Activated naive CD4-positive, alpha-beta T cell treated with anti-CD3 and anti-CD28 coated beads, Interleukin-2, amount 50 U/mL, for 72 hours (primary cell): ENCODE measurements around the gene TBC1D8B. TPM values are rescaled to one million over a fixed set of nuclear protein-coding genes. Genes with fewer than 3 reads are reported as not detected.

ENCODE experiments used
- ATAC-seq, 2 donors: fragments of 150-1000 bp; cut with Tn5 transposase; 2 replicates each; pipeline ENCODE4 v1.10.0; 2021; ENCODE audit warnings: mild to moderate bottlenecking in 2 of 2, moderate library complexity in 2 of 2
- DNase-seq, 2 donors: peaks; one replicate each; pipeline ENCODE4 v3.0.0; 2021 to 2022; ENCODE audit warnings: low spot score in 2 of 2
- H3K27ac Mint-ChIP-seq, 2 donors: one replicate each; pipeline ENCODE4 v1.8.0; 2022; ENCODE audit warnings: mild to moderate bottlenecking in 2 of 2, mixed read lengths in 2 of 2
- H3K36me3 Mint-ChIP-seq, 2 donors: one replicate each; pipeline ENCODE4 v1.8.0; 2022; ENCODE audit warnings: mixed read lengths in 2 of 2
- H3K9me3 Mint-ChIP-seq, 2 donors: one replicate each; pipeline ENCODE4 v1.8.0; 2022; ENCODE audit warnings: mixed read lengths in 2 of 2
- total RNA-seq, 2 donors: library from RNA; stranded (reverse); gene quantifications; one replicate each; pipeline ENCODE4 v1.2.3, GENCODE V29; 2022

The TBC1D8B gene
- total RNA-seq, 2 donors from 2014 or later = 0.18 to 2.3 TPM

- no peak overlapping the region for H3K27ac Mint-ChIP-seq
- H3K36me3 Mint-ChIP-seq = no peaks in the 10 kb centered on the region
- H3K9me3 Mint-ChIP-seq = no peaks in the 10 kb centered on the region
- DNase-seq = no peak
- no peak for ATAC-seq
Observed at GRCh38 chrX:106889468-106889867, 87.0 kb downstream of the TBC1D8B start.

DNA sequence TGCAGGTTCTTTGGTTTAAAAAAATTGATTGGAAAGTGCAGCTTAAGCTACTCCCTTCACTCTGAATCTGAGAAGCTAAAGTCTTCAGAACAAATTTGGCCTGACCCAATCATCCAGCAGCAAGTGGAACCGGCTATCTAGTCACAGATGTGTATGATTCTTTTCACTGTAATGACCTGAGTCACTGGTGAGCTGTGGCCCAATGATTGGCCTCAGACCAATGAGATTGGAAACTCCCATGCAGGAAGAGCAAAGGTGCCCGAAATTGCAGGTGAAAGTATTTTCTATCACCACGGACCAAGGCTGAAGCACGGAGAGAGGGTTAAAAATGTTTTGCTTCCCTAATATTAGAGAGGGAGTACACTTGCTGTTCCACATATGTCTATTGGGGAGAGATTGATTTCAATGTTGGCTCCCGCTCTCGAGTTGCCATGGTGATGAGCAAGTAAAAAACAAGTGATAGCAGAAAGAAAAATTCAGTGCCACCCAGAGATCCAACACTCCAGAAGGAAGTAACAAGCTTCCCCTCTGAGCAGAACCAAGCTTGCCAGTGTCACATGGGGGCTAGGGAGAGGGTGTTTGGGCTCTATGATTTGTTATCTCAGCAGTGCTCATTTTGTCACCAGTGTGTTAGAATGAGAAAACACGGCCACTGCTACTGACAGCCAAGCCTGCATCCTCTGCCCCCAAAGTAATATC, 89.4 kb downstream of the TBC1D8B start:
- H3K36me3 Mint-ChIP-seq = no peaks in the 10 kb centered on the region
- ATAC-seq (no peak), DNase-seq (no peak)
- no peaks in the 10 kb centered on the region for H3K9me3 Mint-ChIP-seq
- H3K27ac Mint-ChIP-seq = no peak overlapping the region

DNA sequence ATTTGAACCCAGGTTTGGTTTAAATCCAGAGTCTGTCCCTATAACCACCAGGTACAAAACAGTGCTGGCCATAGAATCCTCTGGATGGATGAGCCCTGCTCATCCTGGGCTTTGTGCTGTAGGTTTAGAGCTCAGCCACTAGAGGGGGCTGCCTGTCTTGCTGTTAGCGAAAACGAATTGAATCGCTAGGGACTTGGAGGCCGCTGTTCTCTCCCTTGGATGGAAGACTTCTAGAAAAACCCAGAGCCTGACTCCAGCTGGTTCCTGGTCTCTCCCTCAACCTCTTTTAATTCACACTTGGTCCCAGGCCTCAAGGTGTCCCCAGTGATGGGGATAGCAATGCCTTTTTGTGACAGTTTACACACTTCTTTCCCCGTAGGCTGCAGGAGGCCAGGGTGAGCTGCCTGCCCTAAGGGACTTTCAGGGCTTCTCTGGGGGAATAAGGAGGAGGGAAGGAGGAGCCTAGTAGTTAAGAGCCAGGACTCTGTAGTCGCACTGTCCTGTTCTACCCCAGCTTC, 92.0 kb downstream of the TBC1D8B start:
- Mint-ChIP-seq H3K9me3 (no peaks in the 10 kb centered on the region), H3K27ac (no peak overlapping the region), H3K36me3 (no peaks in the 10 kb centered on the region)
- ATAC-seq (peak; percentile 64 to 73), DNase-seq (peak in 1 of 2 donors; percentile 49)

DNA sequence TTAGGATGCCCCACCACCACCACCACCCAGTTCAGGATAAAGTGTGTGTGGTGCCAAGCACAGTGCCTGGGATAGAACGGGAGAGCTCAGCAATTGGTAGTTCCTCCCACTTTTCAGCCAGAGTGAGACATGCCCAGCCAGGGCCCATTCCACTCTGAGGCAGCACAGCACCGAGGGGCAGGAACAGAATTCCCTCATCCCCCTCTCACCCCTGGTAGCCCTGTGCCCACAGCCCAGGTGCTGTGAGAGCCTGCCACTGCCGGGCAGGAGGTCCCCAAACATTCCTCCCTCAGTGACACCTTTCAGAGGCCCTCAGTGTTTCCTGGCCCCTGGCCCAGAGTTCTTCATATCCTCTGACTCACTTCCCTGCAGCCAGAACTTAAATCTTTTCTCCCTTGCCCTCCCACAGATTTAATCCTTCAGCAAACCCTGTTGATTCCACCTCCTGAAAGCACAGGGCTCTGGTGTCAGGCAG, 92.5 kb downstream of the TBC1D8B start:
- peak overlapping the region in 1 of 2 donors; percentile 72 for H3K27ac Mint-ChIP-seq
- no peaks in the 10 kb centered on the region for H3K9me3 Mint-ChIP-seq
- no peak for ATAC-seq
- no peak for DNase-seq
- no peaks in the 10 kb centered on the region for H3K36me3 Mint-ChIP-seq

GRCh38 chrX:106897259-106897658, 94.8 kb downstream of the TBC1D8B start:
- no peak for DNase-seq
- Mint-ChIP-seq H3K9me3 (no peaks in the 10 kb centered on the region), H3K36me3 (no peaks in the 10 kb centered on the region), H3K27ac (no peak overlapping the region)
- ATAC-seq = no peak

DNA sequence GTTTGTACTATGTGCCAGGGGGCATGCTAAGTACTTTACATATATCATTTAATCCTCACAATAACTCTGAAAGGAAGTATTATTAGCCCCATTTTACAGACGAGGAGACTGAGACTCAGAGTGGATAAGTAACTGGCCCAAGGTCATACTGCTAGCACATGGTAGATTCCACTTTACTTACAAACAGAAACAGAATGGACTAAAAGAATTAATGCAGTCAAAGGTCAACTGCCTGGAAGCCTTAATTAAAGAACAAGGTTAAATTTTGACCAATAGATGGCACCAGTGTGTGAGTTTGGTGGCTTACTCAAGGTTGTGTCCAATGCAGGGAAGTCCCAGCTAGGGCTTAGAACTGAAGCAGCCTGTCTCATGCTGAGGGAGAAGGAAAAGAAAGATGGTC, 96.0 kb downstream of the TBC1D8B start:
- H3K27ac Mint-ChIP-seq = no peak overlapping the region
- no peak for DNase-seq
- peak; percentile 63 to 69 for ATAC-seq
- H3K36me3 Mint-ChIP-seq = no peaks in the 10 kb centered on the region
- no peaks in the 10 kb centered on the region for H3K9me3 Mint-ChIP-seq

GRCh38 chrX:106899276-106899675, 96.8 kb downstream of the TBC1D8B start:
- no peaks in the 10 kb centered on the region for H3K9me3 Mint-ChIP-seq
- ATAC-seq = no peak
- no peak overlapping the region for H3K27ac Mint-ChIP-seq
- DNase-seq = no peak
- no peaks in the 10 kb centered on the region for H3K36me3 Mint-ChIP-seq

DNA sequence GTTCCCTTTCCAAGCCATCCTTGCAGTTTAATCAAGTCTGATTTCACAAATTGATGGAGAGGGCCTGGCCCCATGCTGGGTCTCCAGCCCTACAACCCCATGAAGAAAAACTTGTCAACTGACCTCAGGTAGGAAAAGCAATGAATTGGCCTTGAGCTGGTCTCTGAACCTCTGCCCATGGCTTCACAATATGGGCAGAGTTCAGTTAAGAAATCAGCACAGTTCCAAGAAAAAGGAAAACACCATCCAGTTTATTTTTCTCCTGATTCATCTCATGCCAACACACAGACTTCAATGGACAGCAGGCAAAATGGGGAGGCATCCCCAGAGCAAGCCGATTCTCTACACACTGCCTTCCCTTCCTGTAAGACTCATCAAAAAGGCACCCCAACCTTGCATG, 97.4 kb downstream of the TBC1D8B start:
- no peak for ATAC-seq
- no peak for DNase-seq
- Mint-ChIP-seq H3K9me3 (no peaks in the 10 kb centered on the region), H3K36me3 (no peaks in the 10 kb centered on the region), H3K27ac (no peak overlapping the region)

DNA sequence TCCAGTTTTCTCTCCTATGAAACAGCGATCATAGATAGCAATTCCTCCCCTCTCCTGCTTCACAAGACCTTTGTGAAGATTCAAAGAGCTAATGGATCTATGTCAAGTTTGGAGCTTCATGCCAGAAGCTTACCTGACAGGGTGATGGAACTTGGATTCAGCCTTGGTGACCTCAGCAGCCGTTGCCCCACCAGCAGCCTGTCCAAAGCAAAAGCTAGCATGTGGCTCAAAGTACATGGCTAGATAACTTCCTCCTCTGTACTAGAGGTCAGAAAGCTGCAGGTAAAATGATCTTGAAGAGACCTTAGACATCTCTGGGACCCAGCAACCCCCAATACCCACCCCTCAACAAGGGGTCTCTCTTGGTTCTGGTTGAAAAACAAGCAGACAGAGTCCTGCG, 98.9 kb downstream of the TBC1D8B start:
- H3K9me3 Mint-ChIP-seq = no peaks in the 10 kb centered on the region
- no peaks in the 10 kb centered on the region for H3K36me3 Mint-ChIP-seq
- DNase-seq = no peak
- no peak overlapping the region for H3K27ac Mint-ChIP-seq
- ATAC-seq = no peak

GRCh38 chrX:106901781-106902219, 99.3 kb downstream of the TBC1D8B start:
- no peak overlapping the region for H3K27ac Mint-ChIP-seq
- DNase-seq (no peak), ATAC-seq (no peak)
- no peaks in the 10 kb centered on the region for H3K36me3 Mint-ChIP-seq
- no peaks in the 10 kb centered on the region for H3K9me3 Mint-ChIP-seq

- Mint-ChIP-seq H3K36me3 (no peaks in the 10 kb centered on the region), H3K27ac (no peak overlapping the region), H3K9me3 (no peaks in the 10 kb centered on the region)
- ATAC-seq (no peak), DNase-seq (no peak)
Observed at GRCh38 chrX:106902684-106903083, 100.2 kb downstream of the TBC1D8B start.

GRCh38 chrX:106903291-106903824, 100.9 kb downstream of the TBC1D8B start, which contains the start of gene RIPPLY1:
RIPPLY1 (minus strand) TSS chrX:106903341; CDS start chrX:106903287, 54 bp downstream.
- no peak for DNase-seq
- H3K27ac Mint-ChIP-seq = no peak within 1 kb of the TSS
- H3K36me3 Mint-ChIP-seq = no peaks in the 10 kb centered on the region
- H3K9me3 Mint-ChIP-seq = no peaks in the 10 kb centered on the region
- no peak for ATAC-seq

DNA sequence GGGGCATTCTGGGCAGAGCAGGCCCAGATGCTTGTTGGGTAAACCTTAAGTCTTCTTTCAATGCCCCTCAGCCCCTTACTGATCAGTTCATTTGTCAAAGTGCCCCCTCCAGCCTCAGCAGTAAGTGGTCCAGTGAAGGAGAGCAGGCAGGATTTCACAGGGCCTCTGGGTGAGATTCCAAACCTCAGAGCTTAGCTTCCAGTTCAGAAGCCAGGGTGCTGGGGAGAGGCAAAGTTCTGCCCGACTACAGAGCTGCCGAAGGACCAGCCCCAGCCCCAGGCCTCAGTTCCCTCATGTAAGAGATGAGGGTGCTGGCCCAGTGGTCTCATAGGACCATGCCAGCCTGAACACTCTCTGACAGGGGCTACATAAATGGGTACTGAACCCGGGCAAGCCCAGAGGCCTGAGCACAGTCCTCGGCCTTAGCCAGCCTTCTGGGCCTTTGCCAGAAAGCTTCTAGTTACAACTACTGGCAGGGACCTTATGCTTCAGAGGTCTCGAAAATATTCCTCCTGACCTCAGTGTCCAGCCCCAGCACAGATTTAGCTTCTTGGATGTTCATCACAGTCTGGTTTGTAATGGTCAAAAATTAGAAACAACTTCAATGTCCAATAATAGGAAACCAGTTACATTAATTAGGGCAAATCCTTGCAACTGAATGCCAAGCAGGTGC, 101.5 kb downstream of the TBC1D8B start:
- Mint-ChIP-seq H3K27ac (no peak overlapping the region), H3K36me3 (no peaks in the 10 kb centered on the region), H3K9me3 (no peaks in the 10 kb centered on the region)
- DNase-seq (no peak), ATAC-seq (no peak)

- H3K27ac Mint-ChIP-seq = no peak overlapping the region
- no peaks in the 10 kb centered on the region for H3K36me3 Mint-ChIP-seq
- H3K9me3 Mint-ChIP-seq = no peaks in the 10 kb centered on the region
- DNase-seq (no peak), ATAC-seq (no peak)
Observed at GRCh38 chrX:106905064-106905708, 102.7 kb downstream of the TBC1D8B start.

DNA sequence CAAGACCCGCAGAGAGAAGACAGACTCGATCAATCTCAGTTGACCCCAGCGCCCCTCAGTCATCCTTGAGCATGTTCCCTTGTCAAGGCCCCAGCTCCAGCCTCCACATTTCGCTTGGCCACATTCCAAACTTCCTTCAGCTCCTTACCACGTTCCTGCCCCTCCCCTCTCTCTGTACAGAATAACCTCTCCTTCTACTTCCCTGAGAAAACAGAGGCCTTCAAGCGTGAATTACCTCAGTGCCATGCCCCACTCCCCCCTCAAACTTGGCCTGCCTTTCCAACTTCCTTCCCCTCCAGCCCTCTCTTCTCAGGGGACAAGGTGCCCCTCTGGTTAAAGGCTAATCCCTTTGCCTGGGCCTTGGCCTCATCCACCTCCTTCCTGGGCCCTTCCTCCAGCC, 103.9 kb downstream of the TBC1D8B start:
- no peak for DNase-seq
- Mint-ChIP-seq H3K9me3 (no peaks in the 10 kb centered on the region), H3K36me3 (no peaks in the 10 kb centered on the region), H3K27ac (no peak overlapping the region)
- ATAC-seq = no peak

GRCh38 chrX:106912864-106913263, 110.4 kb downstream of the TBC1D8B start:
- Mint-ChIP-seq H3K27ac (no peak overlapping the region), H3K9me3 (no peaks in the 10 kb centered on the region), H3K36me3 (no peaks in the 10 kb centered on the region)
- ATAC-seq (no peak), DNase-seq (no peak)
